HG03025 (cell line): ENCODE data around the gene WNK1.
"Not testable (repeated sequence)": the region's sequence is repeated elsewhere in the genome, so short reads cannot be mapped to it uniquely, and the experiment has no call there.

ENCODE experiments used
- ATAC-seq: cut with Tn5 transposase; IDR thresholded peaks from one replicate; pipeline ENCODE4 v1.9.1; 2021; ENCODE audit warnings: mild to moderate bottlenecking, moderate library complexity; ENCODE audit not compliant: unreplicated experiment, low FRiP score

WNK1 gene

DNA sequence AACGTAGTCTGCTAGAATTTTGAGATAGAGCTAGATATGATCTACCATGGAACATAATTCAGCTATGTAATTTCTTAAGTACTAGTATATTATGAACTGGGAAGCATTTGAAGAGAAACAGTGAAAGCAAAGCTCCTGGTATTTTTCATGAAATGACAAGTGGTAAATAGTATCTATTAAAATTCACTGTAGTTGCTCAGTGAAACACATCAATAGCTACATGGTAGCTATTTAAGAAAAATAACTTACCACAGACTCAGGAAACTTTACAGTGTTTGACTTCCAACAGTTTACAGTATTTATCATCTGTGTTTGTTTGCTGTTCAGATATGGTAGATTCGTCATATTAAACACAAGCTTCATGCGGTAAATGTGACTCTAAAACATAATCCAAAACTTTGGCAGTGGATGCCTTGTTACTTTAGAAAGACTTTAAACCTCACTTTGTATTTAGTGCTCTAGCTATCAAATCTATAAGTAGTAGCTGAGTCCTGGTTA lies 25.2 kb downstream of the WNK1 start:
- no peak for ATAC-seq

DNA sequence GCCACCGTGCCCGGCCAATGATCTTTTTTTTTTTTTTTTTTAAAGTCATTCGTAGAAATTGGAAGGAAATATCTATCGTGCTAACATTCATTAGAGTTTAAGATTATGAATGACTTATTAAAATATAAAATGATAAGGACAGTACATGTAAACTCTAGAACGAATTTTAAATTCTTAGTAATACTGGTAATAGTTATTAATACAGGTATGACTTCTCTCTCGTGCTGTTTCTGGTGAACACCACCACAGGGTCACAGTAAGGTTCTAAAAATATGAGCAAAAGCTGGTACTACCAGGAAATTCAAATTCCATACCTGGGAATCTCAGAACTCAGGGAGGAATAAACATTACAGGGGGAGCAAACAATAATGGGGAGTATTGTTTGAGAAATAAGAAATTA lies 26.2 kb downstream of the WNK1 start:
- ATAC-seq: no peak

DNA sequence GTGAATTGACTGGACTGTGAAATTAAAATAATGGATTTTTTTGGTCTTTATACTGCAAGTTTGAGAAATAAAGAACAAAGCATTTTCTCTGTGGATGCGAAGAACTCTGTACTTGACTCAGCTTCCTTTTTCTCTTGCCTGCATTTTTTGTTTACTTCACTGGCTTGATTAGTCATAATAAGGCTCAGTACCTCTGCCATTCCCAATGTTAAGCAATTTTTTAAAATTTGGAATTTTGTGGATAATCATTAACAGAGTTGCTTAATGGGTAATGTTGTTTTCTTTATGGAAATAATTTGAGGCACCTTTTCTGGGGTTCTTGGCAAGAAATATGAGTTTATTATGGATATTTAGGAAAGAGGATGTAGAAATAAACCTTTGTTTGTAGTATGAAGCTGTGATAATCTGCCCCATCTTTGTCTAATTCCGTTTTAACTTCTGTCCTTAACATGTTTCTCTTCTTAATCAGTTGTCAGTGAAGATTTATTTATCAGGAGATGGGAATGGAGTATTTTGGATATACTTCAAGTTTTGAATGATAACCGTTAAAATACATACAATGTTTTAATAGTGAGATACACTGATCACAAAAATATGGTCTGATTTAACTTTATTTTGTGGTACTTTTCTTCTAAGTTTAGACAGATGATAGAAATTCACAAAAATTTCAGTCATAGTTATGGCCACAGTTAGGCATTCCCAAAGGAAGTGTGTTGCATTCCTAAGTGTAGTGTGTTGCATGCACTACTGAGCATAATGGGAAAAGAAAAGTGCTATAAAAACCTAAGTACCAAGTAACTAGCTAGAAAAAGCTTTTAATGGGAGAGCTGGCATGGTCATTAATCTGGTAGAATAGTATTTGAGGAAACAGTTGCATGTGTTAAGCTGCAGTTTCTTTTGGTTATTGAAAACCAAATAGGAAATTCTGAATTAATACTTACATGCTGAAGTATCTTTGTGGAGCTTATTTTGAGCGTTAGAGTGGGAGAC lies 27.7 kb downstream of the WNK1 start:
- no peak for ATAC-seq

DNA sequence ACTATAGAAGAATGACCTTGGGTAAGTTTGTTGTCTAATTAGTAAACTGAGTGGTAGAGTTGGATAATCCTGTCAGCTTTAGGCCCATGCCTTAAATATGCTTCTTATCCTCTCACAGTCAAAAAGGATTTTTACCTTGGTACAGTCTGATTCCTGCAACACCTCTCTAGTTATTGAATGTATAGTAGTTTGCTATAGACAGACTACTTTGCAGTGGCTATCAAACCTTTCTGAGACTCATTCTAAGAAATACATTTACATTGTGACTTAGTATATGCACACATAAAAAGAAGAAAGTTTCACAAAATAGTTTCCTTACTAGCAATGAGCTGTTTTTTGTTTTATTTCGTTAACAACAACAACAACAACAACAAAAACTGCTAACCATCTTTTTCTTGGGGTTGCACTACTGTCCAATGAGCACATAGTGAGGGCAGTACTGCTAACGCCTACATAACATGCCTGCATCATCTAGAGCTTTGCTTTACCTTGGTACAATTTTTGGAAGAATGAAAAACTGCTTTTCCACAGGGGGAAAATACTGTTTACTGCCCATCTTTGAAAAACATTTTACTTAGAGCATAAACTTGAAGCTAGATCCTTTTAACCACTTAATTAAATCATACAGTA lies 28.5 kb downstream of the WNK1 start:
- ATAC-seq: no peak

DNA sequence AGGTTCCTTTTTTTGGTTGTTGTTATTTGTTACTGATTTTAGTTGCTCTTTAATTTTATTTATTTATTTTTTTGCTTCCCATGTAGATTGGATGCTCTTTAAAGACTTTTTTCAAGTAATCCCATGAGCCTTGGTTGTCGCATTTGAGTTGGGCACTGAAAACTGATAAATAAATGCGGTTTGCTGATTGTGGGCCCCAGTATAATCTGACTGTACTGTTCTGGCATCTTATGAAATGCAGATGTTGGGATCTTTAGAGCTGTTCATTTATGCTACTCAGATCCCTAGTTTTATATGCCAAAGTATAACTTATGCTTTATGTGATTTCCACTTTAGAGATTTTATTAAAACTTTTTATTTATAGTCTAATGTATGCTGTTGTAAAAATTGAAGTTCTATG lies 33.3 kb downstream of the WNK1 start:
- ATAC-seq: no peak

DNA sequence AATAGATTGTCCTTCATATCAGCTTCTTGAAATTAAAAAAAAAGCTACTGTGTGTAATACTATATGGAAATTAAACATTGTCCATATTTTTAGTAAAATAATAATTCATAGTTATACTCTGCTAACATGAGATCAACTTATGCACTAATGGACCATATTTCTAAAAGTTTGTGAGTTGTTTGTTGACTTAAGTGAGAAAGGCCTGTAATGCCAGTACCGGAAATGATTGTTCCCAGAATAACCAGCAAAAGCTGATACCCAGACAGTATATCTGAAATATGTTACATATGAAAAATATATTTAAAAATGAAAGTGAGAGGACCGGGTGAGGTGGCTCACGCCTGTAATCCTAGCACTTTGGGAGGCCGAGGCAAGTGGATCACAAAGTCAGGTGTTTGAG lies 35.9 kb downstream of the WNK1 start:
- ATAC-seq: no peak

DNA sequence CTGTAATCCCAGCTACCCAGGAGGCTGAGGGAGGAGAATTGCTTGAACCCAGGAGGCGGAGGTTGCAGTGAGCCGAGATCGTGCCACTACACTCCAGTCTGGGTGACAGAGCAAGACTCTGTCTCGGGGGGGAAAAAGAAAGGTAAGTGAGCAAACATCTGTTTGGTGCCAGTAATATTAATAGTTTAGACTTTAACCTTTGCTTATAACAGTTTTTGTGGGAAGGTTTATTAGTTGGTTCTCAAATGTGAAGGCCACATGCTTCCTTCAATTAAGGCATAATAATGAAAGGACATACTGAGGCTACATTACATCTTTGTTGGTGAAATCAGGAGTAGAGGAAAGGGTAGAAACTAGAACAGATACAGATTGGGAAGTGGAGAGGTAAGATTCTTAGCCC lies 36.4 kb downstream of the WNK1 start:
- not testable (repeated sequence) for ATAC-seq

DNA sequence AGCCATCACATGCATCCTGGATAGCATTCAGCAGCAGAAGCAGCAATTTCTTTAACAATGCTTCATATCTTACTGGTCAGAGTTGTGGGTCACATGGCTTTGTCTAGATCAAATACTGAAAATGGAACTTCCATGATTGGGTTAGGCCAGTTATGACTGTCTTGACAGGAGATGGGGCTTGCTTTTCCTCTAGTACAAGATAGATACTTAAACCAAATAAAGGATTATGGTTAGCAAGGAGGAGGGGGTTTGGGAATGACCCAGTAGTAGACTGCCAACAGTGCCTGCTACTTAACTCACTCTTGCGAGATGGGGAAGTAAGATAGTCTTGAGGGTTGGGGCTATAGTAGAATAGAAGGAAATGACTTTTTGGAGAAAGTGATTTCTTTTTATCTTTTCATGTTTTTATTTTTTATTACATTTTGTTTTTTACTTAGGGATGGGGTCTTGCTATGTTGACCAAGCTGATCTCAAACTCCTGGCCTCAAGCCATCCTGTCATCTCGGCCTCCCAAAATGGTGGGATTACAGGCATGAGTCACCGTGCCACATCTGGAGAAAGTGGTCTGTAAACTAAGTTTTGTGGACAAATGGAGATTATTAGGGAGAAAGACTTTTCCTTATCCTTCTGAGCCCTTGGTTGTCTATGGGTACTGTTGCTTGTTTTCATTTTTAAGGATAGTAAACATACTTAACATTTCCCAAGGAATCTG lies 37.6 kb downstream of the WNK1 start:
- no peak for ATAC-seq

DNA sequence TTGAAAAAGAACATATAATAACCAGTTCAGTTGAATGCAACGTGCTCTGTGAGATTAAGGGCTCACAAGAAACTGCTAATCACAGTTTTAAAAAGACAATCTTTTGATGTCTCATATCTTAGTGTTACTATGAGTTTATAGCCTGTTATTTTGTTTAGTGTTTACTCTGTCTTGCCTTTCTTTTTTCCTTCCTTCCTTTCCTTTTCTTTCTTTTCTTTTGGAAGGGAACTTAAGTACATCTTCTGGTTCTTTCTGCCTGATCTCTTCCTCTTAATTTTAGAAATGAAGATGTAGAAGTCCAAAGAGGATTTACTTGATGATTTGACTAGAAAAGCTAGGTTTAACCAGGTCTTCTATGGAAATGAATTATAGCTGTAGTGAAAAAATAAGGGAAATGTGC lies 38.2 kb downstream of the WNK1 start:
- ATAC-seq: no peak

DNA sequence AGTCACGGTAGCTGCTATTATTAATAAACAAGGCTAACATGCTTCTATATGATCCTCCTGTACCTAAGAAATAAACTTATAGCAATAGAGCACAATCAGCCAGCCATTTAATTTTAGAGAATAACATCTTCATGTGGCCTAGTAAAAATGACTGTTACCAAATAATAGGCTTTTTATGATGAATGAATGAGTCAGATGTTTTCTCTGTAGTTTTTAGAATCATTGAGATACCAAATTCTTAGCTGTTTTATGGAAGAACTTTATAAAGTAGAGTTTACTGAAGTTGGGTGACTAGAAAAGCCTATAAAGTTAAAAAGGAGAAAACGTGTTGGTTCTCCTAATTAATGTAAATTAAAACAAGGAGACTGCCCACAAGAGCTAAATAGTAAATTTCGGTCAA lies 40.7 kb downstream of the WNK1 start:
- no peak for ATAC-seq

DNA sequence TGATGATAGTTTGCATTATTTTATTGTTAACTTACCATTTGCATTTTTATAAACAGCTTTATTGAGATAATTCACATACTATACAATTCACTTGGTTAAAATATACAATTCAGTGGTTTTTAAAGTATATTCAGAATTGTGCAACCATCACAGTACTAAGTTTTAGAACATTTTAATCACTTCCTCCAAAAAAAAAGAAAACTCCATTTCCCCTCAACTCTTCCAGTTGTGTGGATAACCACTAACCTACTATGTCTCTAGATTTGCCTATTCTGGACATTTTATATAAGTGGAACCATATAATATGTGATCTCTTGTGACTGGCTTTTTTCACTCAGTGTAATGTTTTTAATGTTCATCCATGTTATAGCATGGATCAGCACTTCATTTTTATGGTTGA lies 41.3 kb downstream of the WNK1 start:
- no peak for ATAC-seq

DNA sequence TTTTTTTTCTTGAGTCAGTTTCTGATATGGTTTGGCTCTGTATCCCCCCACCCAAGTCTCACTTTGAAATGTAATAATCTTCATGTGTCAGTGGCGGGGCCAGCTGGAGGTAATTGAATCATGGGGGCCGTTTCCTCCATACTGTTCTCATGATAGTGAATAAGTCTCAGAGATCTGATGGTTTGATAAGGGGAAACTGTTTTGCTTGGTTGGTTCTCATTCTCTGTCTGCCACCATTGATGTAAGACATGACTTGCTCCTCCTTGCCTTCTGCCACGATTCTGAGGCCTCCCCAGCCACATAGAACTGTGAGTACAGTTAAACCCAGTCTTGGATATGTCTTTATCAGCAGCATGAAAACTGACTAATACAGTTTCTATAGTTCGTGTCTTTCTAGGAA lies 42.9 kb downstream of the WNK1 start:
- ATAC-seq: no peak

DNA sequence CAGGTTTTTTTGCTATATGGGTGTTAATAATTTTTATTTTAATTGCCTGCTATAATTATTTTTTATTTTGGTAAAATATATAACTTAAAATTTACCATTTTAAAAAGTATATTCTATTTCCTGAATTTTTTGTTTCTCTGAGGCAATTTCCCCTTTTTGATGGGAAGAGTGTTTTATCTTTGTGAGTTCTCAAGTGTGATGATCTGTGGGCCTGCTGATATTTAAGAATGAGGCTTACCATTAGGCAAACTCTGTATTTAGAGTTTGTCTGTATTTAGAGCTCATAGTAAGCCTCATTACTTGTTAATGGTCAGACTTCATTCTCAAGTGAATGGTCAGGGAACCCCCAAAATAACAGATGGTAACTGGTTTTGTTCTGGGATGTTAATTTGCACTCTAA lies 48.0 kb downstream of the WNK1 start:
- ATAC-seq: no peak

DNA sequence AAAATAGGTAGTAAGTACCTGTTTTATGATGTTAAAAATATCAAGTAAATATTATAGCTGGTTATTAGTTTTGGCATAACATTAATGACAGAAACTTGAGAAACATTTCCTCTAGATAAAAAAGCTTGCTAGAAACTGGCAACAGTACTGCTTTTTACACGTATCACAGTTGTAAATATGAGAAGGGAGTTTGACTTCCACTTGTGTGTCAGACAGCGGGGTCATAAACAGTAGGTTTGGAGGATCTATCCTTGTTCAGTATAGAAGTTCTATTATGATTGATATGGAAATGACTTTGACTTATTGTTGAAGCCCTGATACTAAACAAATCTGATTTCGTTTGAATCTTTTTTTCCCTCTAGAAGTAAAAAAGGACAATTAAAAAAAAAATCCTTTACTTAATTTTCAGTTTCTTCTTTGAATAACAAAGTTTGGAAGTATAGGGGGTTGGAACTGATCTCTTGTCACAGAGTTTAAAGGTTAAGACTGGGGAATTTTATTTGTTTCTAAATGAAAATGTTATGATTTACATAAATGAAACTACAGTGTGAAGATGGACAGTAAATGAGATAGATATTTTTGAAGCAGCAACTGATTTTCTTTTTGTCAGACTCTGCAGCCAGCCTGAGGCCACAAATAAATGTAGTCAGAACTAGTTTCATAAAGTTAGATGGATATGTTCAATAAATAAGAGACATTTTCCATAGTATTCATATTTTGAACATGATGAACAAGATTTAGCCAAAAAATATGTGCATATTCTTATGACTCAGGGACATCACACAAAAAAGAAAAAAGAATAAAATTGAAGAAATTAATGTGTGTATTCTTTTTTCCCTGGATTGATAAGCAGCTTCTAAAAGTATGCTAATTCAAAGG lies 50.1 kb downstream of the WNK1 start:
- no peak for ATAC-seq

DNA sequence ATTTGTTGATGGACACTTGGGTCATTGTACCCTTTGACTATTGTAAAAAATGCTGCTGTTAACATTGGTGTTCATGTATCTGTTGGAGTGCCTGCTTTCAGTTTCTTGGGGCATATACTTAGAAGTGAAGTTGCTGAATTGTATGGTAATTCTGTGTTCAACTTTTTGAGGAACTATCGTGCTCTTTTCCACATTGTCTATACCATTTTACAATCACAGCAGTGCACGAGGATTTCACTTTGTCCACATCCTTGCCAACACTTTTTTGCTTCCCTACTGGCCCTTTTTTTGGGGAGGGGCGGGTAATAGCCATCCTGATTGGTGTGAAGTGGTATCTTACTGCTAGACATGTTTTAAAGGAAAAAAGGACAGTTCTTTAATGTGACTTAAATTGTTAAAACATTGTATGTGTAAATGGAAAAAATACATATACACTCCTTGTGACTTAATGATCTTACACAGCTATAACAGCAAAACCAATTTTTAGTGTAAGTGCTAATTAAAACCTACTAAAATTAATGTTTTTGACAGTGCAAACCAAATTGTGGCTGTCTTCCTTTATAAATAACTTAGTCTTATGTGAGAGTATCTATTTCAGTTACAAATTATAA lies 52.7 kb downstream of the WNK1 start:
- ATAC-seq: no peak

DNA sequence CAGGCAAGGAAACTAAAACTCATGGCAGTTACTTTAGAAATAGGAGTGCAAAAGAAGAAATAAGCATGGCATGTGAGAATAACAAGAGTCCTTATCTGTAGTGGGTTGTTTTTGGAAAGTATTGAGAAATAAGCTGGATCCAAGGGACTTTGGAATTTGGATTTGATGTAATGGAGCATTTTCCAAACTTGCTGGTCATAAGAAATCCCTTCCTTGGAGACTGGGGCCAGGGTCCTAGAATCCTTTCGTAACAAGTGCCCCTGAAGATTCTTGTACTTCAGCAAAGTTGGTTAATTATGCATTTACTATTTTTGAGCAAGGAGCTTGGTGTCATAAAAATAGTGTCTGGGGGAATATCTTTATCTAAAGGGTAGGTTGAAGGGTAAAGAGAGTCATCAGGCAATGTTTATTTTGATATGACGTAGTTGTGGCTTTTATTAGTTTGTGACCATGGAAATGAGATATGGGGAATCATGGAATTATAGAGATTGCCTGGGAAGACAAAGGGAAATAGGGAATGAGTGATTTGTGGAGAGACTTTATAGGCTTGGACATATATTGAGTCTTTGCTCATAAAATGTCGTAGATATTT lies 53.9 kb downstream of the WNK1 start:
- no peak for ATAC-seq

DNA sequence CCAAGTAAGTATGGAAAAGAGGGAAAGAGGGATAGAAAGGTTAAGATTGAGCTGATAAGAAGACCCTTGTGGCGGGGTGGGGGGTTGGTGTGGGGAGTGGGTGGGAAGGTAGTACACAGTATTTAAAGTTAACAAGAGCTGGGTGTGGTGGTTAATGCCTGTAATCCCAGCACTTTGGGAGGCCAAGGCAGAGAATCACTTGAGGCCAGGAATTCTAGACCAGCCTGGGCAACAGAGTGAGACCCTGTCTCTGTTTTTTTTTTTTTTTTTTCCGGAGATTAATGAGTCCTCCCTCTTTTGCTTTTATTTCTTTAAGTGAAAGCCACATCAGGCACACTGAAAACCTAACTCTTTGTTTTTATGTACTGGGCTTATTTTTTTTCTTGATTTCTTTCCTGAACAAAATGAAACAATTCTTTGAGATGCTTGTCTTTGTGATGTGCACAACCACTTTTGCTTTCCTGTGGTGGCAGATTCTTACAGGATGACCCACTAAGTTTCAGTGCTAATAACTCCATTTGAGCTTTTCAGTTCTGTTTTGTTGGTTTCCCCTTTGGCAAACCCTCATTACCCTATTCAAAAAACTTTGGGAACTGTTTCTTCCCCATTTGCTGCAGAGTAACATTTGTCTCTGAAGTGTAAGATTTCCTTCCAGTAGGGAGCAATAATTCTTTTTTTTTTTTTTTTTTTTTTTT lies 54.8 kb downstream of the WNK1 start:
- ATAC-seq: no peak

DNA sequence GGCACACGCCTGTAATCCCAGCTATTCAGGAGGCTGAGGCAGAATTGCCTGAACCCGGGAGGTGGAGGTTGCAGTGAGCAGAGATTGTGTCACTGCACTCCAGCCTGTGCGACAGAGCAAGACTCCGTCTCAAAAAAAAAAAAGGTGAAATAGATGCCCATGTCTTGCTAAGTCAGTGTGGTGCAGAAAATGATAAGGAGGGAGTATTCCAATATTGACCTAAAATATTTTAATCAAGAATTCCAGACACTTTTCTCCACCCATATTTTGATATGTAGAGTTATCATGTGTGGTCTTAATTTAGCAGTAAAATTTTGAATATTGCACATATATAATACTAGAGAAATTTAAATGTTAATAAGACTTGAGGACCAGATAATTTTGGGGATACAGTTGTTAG lies 57.7 kb downstream of the WNK1 start:
- ATAC-seq: no peak
